ENCODE results near the gene SPATA18.

SPATA18 gene

DNA sequence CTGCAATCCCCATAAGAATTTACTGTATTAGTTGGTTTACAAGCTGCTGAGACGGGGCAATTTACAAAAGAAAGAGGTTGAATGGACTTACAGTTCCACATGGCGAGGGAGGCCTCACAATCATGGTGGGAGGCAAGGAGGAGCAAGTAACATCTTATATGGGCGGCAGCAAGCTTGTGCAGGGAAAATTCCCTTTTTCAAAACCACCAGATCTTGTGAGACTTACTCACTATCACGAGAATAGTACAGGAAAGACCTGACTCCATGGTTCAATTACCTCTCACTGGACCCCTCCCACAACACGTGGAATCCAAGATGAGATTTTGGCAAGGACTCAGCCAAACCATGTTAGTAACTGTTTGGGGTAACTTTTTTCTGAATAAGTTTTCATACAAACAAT is 1.8 kb upstream of the SPATA18 start:
- TF ChIP-seq, protein P1, sequence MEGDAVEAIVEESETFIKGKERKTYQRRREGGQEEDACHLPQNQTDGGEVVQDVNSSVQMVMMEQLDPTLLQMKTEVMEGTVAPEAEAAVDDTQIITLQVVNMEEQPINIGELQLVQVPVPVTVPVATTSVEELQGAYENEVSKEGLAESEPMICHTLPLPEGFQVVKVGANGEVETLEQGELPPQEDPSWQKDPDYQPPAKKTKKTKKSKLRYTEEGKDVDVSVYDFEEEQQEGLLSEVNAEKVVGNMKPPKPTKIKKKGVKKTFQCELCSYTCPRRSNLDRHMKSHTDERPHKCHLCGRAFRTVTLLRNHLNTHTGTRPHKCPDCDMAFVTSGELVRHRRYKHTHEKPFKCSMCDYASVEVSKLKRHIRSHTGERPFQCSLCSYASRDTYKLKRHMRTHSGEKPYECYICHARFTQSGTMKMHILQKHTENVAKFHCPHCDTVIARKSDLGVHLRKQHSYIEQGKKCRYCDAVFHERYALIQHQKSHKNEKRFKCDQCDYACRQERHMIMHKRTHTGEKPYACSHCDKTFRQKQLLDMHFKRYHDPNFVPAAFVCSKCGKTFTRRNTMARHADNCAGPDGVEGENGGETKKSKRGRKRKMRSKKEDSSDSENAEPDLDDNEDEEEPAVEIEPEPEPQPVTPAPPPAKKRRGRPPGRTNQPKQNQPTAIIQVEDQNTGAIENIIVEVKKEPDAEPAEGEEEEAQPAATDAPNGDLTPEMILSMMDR (conservative IDR thresholded peaks at IDR 0.05; ENCODE audit: low read depth, low read length), result no peak
- DNase-seq (ENCODE audit: low read depth), result no peak
- no peak overlapping the region for H3K4me3 ChIP-seq (ENCODE audit: low read depth, low read length)

DNA sequence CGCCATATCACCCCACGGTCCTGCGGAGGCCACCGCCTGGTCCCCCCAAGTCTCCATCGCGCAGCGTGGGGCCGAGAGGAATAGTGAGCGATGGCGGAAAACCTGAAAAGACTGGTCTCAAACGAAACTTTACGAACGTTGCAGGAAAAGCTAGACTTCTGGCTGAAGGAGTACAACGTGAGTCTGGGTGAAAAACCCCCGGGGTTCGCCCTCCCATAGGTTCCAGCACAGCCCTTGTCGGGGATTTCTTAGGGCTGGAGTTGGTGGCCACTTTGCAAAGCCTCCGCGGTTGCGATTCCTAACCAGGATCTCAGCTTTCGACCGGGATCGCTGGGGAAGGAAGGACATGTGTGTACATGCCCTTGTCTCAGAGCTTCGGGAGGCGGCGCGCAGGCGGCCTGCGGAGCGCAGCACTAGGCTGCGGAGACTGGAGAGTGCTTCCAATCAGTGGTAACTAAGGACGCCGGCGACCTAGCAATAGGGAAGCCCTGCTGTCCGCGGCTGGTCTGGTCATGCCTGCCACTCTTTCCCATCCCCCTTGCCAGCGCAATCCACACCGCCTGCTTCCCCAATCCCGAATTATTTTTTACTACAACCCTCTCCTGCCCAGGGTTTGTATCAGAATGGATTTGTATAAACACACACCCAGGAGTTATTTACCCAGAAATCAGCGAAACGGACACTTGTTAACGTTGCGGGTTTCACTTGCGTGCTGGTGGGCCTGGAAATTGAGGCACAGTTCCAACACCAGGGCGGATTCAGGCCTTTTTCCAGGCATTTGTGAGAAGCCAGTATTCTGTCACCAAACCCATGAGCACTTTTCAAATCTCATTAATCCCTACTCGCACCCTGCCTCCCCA is 741 bp downstream of the SPATA18 start:
- TF ChIP-seq, protein P1 (conservative IDR thresholded peaks at IDR 0.05; ENCODE audit: low read depth, low read length), result peak; percentile 11
- H3K4me3 ChIP-seq (ENCODE audit: low read depth, low read length), result peak overlapping the region; percentile 72
- DNase-seq (ENCODE audit: low read depth), result peak; percentile 94

DNA sequence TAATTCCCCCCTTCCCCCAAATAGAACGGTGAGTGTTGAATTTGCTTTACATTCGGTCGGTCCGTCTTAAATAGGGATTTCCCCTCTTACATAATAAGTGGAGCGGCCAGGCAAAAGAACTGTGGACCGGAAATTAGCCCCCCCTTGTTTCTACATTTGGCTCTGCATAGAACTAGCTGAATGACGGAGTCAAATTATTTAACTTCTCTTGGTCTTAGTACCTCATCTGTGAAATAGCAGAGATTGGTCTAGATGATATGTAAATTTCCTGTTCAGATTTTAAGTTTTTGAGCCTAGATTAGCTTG is 1.3 kb downstream of the SPATA18 start:
- peak overlapping the region; percentile 72 for H3K4me3 ChIP-seq (ENCODE audit: low read depth, low read length)
- peak; percentile 48 for DNase-seq (ENCODE audit: low read depth)
- TF ChIP-seq, protein P1 (conservative IDR thresholded peaks at IDR 0.05; ENCODE audit: low read depth, low read length), result no peak

DNA sequence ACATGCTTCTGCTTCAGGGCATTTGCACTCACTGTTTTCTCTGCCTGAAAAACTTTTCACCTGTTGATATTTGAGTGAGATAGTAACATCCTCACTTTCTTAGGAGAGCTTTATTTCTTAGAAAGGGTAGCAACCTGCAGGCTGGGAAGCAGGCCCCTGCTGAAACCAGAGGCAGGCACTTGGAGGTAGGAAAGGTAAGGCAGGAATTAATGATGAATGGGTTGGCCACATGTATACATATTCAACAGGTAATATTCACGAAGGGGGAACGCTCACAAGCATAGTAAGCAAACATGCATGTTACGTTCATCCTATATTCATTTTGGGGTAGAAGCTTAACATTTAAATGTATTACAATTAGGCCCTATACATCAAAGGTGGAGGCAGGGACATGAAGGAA is 3.1 kb downstream of the SPATA18 start:
- no peak for DNase-seq (ENCODE audit: low read depth)
- no peak overlapping the region for H3K4me3 ChIP-seq (ENCODE audit: low read depth, low read length)
- TF ChIP-seq, protein P1 (conservative IDR thresholded peaks at IDR 0.05; ENCODE audit: low read depth, low read length), result no peak

DNA sequence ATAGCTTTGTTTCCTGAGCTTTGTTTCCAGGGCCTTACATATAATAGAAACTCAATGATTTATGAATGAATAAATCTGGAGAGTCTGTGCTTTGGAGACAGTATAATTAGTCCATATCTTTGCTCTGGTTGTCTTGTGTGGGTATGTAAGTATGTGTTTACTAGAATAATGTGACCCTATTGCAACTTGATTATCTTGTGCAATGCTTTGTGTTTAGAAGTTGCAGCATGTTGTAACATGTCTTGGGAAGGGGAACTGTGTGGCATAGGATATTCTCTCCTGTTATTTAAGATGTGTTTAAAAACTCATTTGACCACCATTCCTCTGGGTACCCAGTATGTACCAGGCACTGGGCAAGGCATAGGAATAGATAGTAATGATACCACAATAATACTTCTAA is 6.1 kb downstream of the SPATA18 start:
- peak; percentile 10 for DNase-seq (ENCODE audit: low read depth)
- no peak overlapping the region for H3K4me3 ChIP-seq (ENCODE audit: low read depth, low read length)
- TF ChIP-seq, protein P1 (conservative IDR thresholded peaks at IDR 0.05; ENCODE audit: low read depth, low read length), result no peak

DNA sequence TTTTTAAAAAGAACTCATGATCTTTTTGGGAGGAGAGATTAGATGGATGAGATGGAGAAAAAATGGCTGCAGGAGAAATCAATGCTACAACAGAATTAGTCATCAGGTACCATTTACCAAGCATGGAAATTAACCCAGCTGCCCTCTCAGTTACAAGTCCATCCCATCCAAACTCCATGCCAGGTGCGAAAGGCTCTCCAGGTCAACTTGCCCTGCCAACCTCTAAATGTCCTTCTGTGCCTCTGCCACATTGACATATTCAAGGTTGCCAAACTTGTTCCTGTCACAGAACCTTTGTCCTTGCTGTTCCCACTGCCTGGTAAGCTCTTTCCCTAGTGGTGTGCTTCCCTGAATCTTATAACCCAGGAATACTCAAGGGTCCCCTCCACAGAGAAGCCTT is 7.2 kb downstream of the SPATA18 start:
- no peak overlapping the region for H3K4me3 ChIP-seq (ENCODE audit: low read depth, low read length)
- DNase-seq (ENCODE audit: low read depth), result no peak
- TF ChIP-seq, protein P1 (conservative IDR thresholded peaks at IDR 0.05; ENCODE audit: low read depth, low read length), result no peak

DNA sequence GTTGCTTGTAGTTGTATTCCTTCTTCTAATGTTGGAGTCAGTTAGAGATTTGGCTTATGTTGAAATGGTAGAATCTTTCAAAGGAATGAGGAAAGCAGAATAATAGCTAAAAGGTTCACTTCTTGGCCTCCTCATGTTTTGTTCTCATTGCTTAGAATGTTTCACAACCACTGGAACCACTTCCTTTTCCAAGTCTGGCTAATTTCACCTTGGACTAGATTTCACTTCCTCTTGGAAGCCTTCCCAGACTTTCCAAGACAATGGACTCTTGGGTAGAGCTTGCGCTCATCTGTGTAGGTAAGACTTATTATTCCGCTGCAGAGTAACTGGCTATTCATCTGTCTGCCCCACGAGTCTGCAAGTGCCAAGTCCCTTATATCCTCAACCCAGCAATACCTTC is 8.3 kb downstream of the SPATA18 start:
- DNase-seq (ENCODE audit: low read depth), result peak; percentile 67
- TF ChIP-seq, protein P1 (conservative IDR thresholded peaks at IDR 0.05; ENCODE audit: low read depth, low read length), result no peak
- H3K4me3 ChIP-seq (ENCODE audit: low read depth, low read length), result no peak overlapping the region

Data from choroid plexus epithelial cell (primary cell).